OCI-LY1 (cell line): ENCODE measurements around the gene SRP14.

Experiments
- H2AFZ ChIP-seq: fragments of 200-600 bp; sonication (generic), shearing (Covaris generic); 2 replicates; pipeline ENCODE4 v1.6.0; 2014; ENCODE audit warnings: antibody characterized with exemption, mild to moderate bottlenecking, low read length
- H3F3A ChIP-seq: fragments of 200-600 bp; sonication (generic), shearing (Covaris generic); 2 replicates; pipeline ENCODE4 v1.6.0; 2014; ENCODE audit warnings: mild to moderate bottlenecking, antibody characterized with exemption, low read length, moderate library complexity; ENCODE audit not compliant: insufficient read depth
- H3K27ac ChIP-seq: fragments of 200-600 bp; sonication (generic); 2 replicates; pipeline ENCODE4 v1.5.1; 2014; ENCODE audit warnings: low read length, mixed run types, mild to moderate bottlenecking, low read depth; ENCODE audit not compliant: poor library complexity, severe bottlenecking
- H3K27me3 ChIP-seq: fragments of 200-600 bp; sonication (generic); 2 replicates; pipeline ENCODE4 v1.6.0; 2014; ENCODE audit warnings: antibody characterized with exemption, mild to moderate bottlenecking, low read length, moderate library complexity; ENCODE audit not compliant: insufficient read depth
- H3K36me3 ChIP-seq: fragments of 200-600 bp; sonication (generic); 2 replicates; pipeline ENCODE4 v1.6.1; 2014; ENCODE audit warnings: mild to moderate bottlenecking, antibody characterized with exemption, low read length, moderate library complexity, mixed read lengths; ENCODE audit not compliant: insufficient read depth
- H3K4me1 ChIP-seq: fragments of 200-600 bp; sonication (generic); 2 replicates; pipeline ENCODE4 v1.5.1; 2014; ENCODE audit warnings: mild to moderate bottlenecking, low read length, moderate library complexity; ENCODE audit not compliant: insufficient read depth, severe bottlenecking
- H3K4me2 ChIP-seq: fragments of 200-600 bp; sonication (generic), shearing (Covaris generic); 2 replicates; pipeline ENCODE4 v1.6.1; 2014; ENCODE audit warnings: low read length
- H3K4me3 ChIP-seq: fragments of 200-600 bp; sonication (generic); 2 replicates; pipeline ENCODE4 v1.5.1; 2014; ENCODE audit warnings: low read length, low read depth, mild to moderate bottlenecking, mixed read lengths; ENCODE audit not compliant: poor library complexity, severe bottlenecking
- H3K79me2 ChIP-seq: fragments of 200-600 bp; shearing (Covaris generic); 2 replicates; pipeline ENCODE4 v1.6.1; 2016; ENCODE audit warnings: mixed run types, low read length, mixed read lengths; ENCODE audit not compliant: insufficient read depth
- H3K9ac ChIP-seq: fragments of 200-600 bp; sonication (generic), shearing (Covaris generic); 2 replicates; pipeline ENCODE4 v1.6.1; 2014; ENCODE audit warnings: mild to moderate bottlenecking, low read length, mixed read lengths
- H3K9me2 ChIP-seq: fragments of 200-600 bp; sonication (generic), shearing (Covaris generic); 2 replicates; pipeline ENCODE4 v1.6.1; 2014; ENCODE audit warnings: low read depth, mild to moderate bottlenecking, low read length, mixed read lengths
- H3K9me3 ChIP-seq: fragments of 200-600 bp; shearing (Covaris generic); 2 replicates; pipeline ENCODE4 v1.6.1; 2014; ENCODE audit warnings: low read length, mixed read lengths
- H4K20me1 ChIP-seq: fragments of 200-600 bp; sonication (generic), shearing (Covaris generic); 2 replicates; pipeline ENCODE4 v1.6.0; 2016; ENCODE audit warnings: mild to moderate bottlenecking, low read length; ENCODE audit not compliant: insufficient read depth
- CTCF ChIP-seq: fragments of 200-600 bp; sonication (generic), shearing (Covaris generic); IDR thresholded peaks from 2 replicates; pipeline ENCODE4 v1.5.1; 2017; ENCODE audit warnings: mild to moderate bottlenecking, antibody characterized with exemption, low read length, moderate library complexity, mixed read lengths
- EZH2 ChIP-seq: fragments of 200-600 bp; sonication (generic), shearing (Covaris generic); IDR thresholded peaks from 2 replicates; pipeline ENCODE4 v1.8.0; 2017; ENCODE audit warnings: borderline replicate concordance, mixed run types, mild to moderate bottlenecking, antibody characterized with exemption, low read length, moderate library complexity, mixed read lengths

SRP14 gene

GRCh38 chr15:40047415-40048210 lies 8.6 kb upstream of the SRP14 start:
- Histone ChIP-seq H3K27ac (peak overlapping the region; percentile 96), H3K4me2 (peak overlapping the region; percentile 52; the same call in 1 of the 2 replicates), H3K27me3 (no peaks in the 10 kb centered on the region), H3K9ac (peak overlapping the region; percentile 65), H3K9me3 (no peaks in the 10 kb centered on the region), H3K36me3 (no peaks in the 10 kb centered on the region; the same call in 1 of the 2 replicates), H3K79me2 (no peaks in the 10 kb centered on the region), H3F3A (peaks cover 16% of the 10 kb centered on the region; the same call in 1 of the 2 replicates), H3K4me3 (no peak overlapping the region), H3K4me1 (peaks cover 98% of the 10 kb centered on the region), H4K20me1 (no peaks in the 10 kb centered on the region), H3K9me2 (no peaks in the 10 kb centered on the region), H2AFZ (no peak overlapping the region)
- no peak for TF ChIP-seq EZH2
- no peak for TF ChIP-seq CTCF

DNA sequence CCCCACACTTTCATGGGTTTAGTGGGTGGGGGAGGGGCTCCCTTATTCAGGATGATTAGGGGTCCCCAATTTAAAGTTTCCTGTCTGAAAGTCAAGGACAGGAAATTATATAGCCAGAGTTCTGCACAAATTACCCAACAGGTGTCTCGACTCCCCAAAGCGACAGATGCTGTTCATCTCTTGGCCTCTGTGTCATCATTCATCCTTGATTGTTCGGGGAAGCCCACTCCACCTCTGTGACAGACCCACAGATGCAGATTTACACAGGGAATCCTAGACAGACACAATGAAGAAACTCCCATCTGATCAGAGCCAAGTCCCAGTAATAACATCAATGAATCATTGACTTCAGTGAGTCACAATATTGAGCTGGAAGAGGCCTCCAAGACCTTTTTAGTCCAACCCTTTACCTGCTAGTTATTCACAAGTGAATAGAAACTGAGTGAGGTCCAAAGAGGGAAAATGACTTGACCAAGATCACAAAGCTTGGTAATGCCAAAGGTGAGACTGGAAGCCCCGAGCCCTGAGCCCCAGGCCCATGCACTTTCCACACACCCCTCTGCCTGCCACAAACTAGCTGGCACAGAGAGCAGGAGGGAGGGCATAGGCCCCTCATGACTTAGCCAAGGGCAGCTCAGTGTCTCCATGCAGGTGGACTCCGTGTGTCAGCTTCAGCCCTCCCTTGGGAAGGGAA lies 7.9 kb upstream of the SRP14 start:
- Histone ChIP-seq H3K27me3 (no peaks in the 10 kb centered on the region), H3K27ac (peak overlapping the region; percentile 96), H3K9ac (peak overlapping the region; percentile 65; the same call in 1 of the 2 replicates), H3K4me2 (peak overlapping the region; percentile 52; the same call in 1 of the 2 replicates), H3K9me2 (no peaks in the 10 kb centered on the region), H3F3A (peaks cover 10% of the 10 kb centered on the region; the same call in 1 of the 2 replicates), H3K9me3 (no peaks in the 10 kb centered on the region), H3K4me1 (peaks cover 91% of the 10 kb centered on the region), H4K20me1 (no peaks in the 10 kb centered on the region), H2AFZ (no peak overlapping the region), H3K4me3 (no peak overlapping the region), H3K36me3 (no peaks in the 10 kb centered on the region; the same call in 1 of the 2 replicates), H3K79me2 (no peaks in the 10 kb centered on the region)
- TF ChIP-seq CTCF (no peak), EZH2 (no peak)

- Histone ChIP-seq H3K9me3 (no peaks in the 10 kb centered on the region), H3K4me1 (peaks cover 83% of the 10 kb centered on the region), H4K20me1 (no peaks in the 10 kb centered on the region), H3K36me3 (no peaks in the 10 kb centered on the region; the same call in 1 of the 2 replicates), H3F3A (no peaks in the 10 kb centered on the region), H3K27me3 (no peaks in the 10 kb centered on the region), H3K9me2 (no peaks in the 10 kb centered on the region), H3K9ac (peak overlapping the region; percentile 56; the same call in 1 of the 2 replicates), H3K27ac (peak overlapping the region; percentile 96), H3K4me2 (peak overlapping the region; percentile 52), H3K79me2 (no peaks in the 10 kb centered on the region), H3K4me3 (peak overlapping the region; percentile 16), H2AFZ (no peak overlapping the region)
- no peak for TF ChIP-seq CTCF
- TF ChIP-seq EZH2: no peak
Measured at GRCh38 chr15:40045572-40046217, 6.7 kb upstream of the SRP14 start.
